Neural cell (in vitro differentiated cells): Measurements from ENCODE around the gene FCGR1A. TPM values are rescaled to one million over a fixed set of nuclear protein-coding genes. Genes with fewer than 3 reads are reported as not detected.
"Not testable (repeated sequence)": the region's sequence is repeated elsewhere in the genome, so short reads cannot be mapped to it uniquely, and the experiment has no call there.

ENCODE experiments used
- H2AFZ ChIP-seq: fragments of 200-600, 300-800 bp; sonication (generic), shearing (Covaris generic); 2 replicates; pipeline ENCODE4 v1.6.0; 2014; ENCODE audit warnings: low read depth, mild to moderate bottlenecking, antibody characterized with exemption, low read length, moderate library complexity
- H3F3A ChIP-seq: fragments of 200-600 bp; shearing (Covaris generic); 2 replicates; pipeline ENCODE4 v1.6.1; 2016; ENCODE audit warnings: mild to moderate bottlenecking, moderate library complexity, mixed read lengths, antibody characterized with exemption, low read length; ENCODE audit not compliant: insufficient read depth, poor library complexity, severe bottlenecking
- H3K27ac ChIP-seq: fragments of 200-600, 300-800 bp; sonication (generic), shearing (Covaris generic); 2 replicates; pipeline ENCODE4 v1.5.1; 2014; ENCODE audit warnings: mild to moderate bottlenecking, low read length, moderate library complexity
- H3K27me3 ChIP-seq: fragments of 300-800, 200-600 bp; sonication (generic), shearing (Covaris generic); 2 replicates; pipeline ENCODE4 v1.6.0; 2014; ENCODE audit warnings: mild to moderate bottlenecking, low read depth, low read length, moderate library complexity; ENCODE audit not compliant: insufficient read depth
- H3K36me3 ChIP-seq: fragments of 300-800, 200-600 bp; sonication (generic), shearing (Covaris generic); 2 replicates; pipeline ENCODE4 v1.5.1; 2014; ENCODE audit warnings: mild to moderate bottlenecking, antibody characterized with exemption, low read length, moderate library complexity; ENCODE audit not compliant: insufficient read depth
- H3K4me2 ChIP-seq: fragments of 300-800, 200-600 bp; sonication (generic), shearing (Covaris generic); 2 replicates; pipeline ENCODE4 v1.6.0; 2014; ENCODE audit warnings: mild to moderate bottlenecking, low read length
- H3K4me3 ChIP-seq: fragments of 300-800, 200-600 bp; sonication (generic), shearing (Covaris generic); 2 replicates; pipeline ENCODE4 v1.5.1; 2014; ENCODE audit warnings: mild to moderate bottlenecking, low read length, moderate library complexity
- H3K79me2 ChIP-seq: fragments of 200-600 bp; shearing (Covaris generic); replicated peaks from 2 replicates; pipeline ENCODE4 v1.6.0; 2014; ENCODE audit warnings: mild to moderate bottlenecking, low read length, moderate library complexity; ENCODE audit not compliant: insufficient read depth
- H3K9ac ChIP-seq: fragments of 300-800, 200-600 bp; sonication (generic), shearing (Covaris generic); 2 replicates; pipeline ENCODE4 v1.6.1; 2016; ENCODE audit warnings: mild to moderate bottlenecking, low read length, mixed read lengths
- H3K9me2 ChIP-seq: fragments of 200-600 bp; shearing (Covaris generic); 2 replicates; pipeline ENCODE4 v1.6.1; 2016; ENCODE audit warnings: mild to moderate bottlenecking, low read length, mixed read lengths; ENCODE audit not compliant: insufficient read depth
- H3K9me3 ChIP-seq: fragments of 200-600, 300-800 bp; sonication (generic), shearing (Covaris generic); 2 replicates; pipeline ENCODE4 v1.6.1; 2016; ENCODE audit warnings: mild to moderate bottlenecking, mixed run types, low read length, moderate library complexity, mixed read lengths
- H4K20me1 ChIP-seq: fragments of 200-600 bp; shearing (Covaris generic); 2 replicates; pipeline ENCODE4 v1.6.1; 2016; ENCODE audit warnings: mild to moderate bottlenecking, mixed run types; ENCODE audit not compliant: insufficient read depth
- EP300 ChIP-seq: fragments of 450-650 bp; conservative IDR thresholded peaks from 2 replicates; pipeline ENCODE4 v1.6.1; 2014; ENCODE audit warnings: antibody characterized with exemption, mild to moderate bottlenecking, moderate library complexity; ENCODE audit not compliant: poor library complexity, severe bottlenecking
- MXI1 ChIP-seq: fragments of 450-650 bp; conservative IDR thresholded peaks from 2 replicates; pipeline ENCODE4 v1.6.1; 2014; ENCODE audit warnings: antibody characterized with exemption, mild to moderate bottlenecking; ENCODE audit not compliant: poor library complexity, severe bottlenecking
- POLR2AphosphoS5 ChIP-seq: IDR thresholded peaks from 2 replicates; pipeline ENCODE4 v1.6.1; 2012
- TAF1 ChIP-seq: IDR thresholded peaks from 2 replicates; pipeline ENCODE4 v1.6.1; 2012; ENCODE audit warnings: low read depth
- polyA plus RNA-seq: library from polyadenylated mRNA; depleted of rRNA; stranded (reverse); fragments of >200 nt; gene quantifications from 2 replicates; pipeline ENCODE4 v1.2.3, GENCODE V29; 2014

Gene FCGR1A
- polyA plus RNA-seq, 1 donor from 2014 or later = not detected

DNA sequence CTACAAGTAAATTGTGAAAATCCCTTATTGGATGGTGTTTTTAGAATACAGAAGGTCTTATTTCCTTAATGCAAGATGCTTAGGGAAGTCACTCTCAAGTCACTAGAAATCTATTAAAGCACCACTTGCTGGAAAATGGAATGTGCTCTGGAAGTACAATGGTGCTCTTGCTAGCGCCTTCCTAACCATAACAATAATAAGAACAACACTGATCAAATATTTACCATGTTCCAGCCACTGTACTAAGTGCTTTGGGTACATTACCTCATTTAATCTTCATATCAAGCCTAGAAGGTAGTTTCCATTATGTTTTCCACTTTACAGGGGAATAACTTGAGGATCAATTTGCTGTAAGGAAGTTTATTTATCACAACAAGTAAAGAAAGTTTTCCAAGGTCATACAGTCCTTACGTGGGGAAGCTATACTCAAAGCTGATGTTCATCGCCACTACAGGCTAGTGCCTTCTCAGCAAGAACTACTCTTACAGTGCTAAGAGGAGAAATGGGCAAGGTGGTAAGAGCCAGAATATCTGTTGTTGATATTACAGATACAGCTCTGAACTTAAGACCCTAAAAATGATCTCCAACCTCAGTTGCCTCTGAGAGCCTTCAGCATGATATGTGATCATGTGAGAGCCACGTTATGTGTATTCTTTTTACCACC, 22.1 kb downstream of the FCGR1A start:
- not testable (repeated sequence) for H3K4me3 ChIP-seq, H3K79me2 ChIP-seq, H3K27ac ChIP-seq, H3K9me2 ChIP-seq, H3K27me3 ChIP-seq, H3K36me3 ChIP-seq, H2AFZ ChIP-seq, H3K4me2 ChIP-seq, H4K20me1 ChIP-seq, H3F3A ChIP-seq, H3K9ac ChIP-seq, H3K9me3 ChIP-seq

DNA sequence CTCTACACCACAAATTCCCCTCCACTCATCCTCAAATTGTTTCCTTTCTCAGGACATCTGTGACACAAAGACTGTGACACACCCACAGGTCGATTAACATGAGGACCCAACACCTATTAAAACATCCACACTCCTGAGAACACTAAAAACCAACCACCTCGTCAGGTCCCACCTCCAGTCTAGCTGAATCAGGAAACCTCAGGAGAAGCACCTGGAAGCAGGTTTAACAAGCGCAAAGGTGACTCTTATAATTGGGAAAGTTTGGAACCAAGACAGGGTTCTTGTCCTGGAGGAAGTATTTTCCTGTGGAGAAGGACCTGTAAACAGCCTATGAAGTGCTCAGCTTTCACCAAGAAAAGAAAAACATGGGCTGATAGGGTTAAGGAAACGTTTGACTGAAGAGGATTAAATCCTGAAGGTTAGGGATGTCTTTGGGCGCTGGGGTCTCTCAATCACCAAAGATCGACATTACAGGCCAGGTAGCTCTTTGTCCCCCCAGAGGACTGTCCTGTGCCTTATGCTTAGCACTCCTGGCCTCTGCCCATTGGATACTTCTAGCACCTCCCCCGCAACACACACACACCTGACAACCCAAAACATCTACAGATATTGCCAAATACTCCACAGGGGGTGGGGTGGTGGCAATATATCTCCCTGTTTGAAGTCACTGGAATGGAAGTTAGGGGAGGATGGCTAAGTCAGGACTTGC, 28.4 kb downstream of the FCGR1A start:
- H3F3A ChIP-seq, H3K9me2 ChIP-seq, H3K79me2 ChIP-seq, H3K9me3 ChIP-seq, H3K27ac ChIP-seq, H3K27me3 ChIP-seq, H4K20me1 ChIP-seq, H3K36me3 ChIP-seq, H2AFZ ChIP-seq, H3K4me2 ChIP-seq, H3K9ac ChIP-seq: not testable (repeated sequence)
- H3K4me3 ChIP-seq = peak overlapping the region; percentile 62

DNA sequence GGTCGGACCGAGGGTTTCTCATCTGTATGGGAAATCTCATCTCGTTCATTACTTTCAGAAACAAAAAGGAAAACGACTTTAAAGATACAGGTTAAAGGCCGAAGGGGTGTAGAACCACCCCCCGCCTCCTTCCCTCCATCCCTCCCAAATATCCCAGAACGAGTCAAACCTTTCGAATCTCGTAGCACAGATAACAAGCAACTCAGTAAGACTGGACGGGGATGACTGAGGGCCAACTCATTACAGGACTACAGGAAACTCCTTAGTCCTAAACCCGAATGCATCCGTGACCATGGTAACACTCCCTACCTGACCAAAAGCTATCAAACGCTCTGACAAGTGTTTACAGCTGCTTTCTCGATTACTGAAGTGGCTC, 29.0 kb downstream of the FCGR1A start:
- H3K27ac ChIP-seq, H3K9me3 ChIP-seq, H3K36me3 ChIP-seq, H2AFZ ChIP-seq, H3F3A ChIP-seq, H4K20me1 ChIP-seq, H3K27me3 ChIP-seq, H3K9me2 ChIP-seq, H3K79me2 ChIP-seq, H3K4me2 ChIP-seq: not testable (repeated sequence)
- H3K9ac ChIP-seq = peak overlapping the region; percentile 39
- H3K4me3 ChIP-seq = peak overlapping the region; percentile 62

DNA sequence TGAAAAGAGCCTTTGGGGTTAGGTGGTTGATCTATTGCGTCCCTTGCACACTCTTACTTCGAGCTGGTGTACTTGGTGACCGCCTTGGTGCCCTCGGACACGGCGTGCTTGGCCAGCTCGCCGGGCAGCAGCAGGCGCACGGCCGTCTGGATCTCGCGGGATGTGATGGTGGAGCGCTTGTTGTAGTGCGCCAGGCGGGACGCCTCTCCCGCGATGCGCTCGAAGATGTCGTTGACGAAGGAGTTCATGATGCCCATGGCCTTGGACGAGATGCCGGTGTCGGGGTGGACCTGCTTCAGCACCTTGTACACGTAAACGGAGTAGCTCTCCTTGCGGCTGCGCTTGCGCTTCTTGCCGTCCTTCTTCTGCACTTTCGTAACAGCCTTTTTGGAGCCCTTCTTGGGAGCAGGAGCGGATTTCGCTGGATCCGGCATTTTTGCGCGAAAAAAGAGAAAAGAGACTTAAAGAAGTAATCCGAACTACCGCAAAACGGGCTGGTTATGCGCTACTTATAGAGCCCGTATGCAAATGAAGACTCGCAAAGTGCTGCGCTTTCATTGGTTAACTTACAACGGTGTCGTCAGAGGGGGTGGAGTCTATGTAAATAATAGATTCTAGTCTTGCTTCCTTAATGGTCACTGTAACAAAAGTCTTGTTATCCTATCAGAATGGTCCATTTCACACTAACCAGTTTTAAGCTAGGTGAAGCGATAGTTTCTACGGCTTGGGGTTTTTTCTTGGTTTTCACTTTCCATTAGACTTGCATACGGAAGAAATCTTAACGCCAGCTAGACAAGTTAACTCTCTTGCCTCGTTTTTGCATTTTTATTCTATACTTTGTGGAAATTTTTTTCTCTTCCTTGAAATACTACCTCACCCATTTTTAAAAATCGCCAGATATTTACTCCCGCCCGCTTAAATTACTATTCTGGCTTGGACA, 29.7 kb downstream of the FCGR1A start:
- not testable (repeated sequence) for H3K36me3 ChIP-seq, H3K4me2 ChIP-seq, H3F3A ChIP-seq, H3K27me3 ChIP-seq, H3K9me3 ChIP-seq, H2AFZ ChIP-seq, H3K9me2 ChIP-seq, H4K20me1 ChIP-seq, H3K79me2 ChIP-seq
- H3K9ac ChIP-seq = peak overlapping the region; percentile 62
- peak overlapping the region; percentile 58 for H3K27ac ChIP-seq
- TF ChIP-seq TAF1 (peak; percentile 36), MXI1 (peak; percentile 57), POLR2AphosphoS5 (peak; percentile 59), EP300 (peak; percentile 30)
- peak overlapping the region; percentile 63 for H3K4me3 ChIP-seq
